Retinal pigment epithelial cell (primary cell): Measurements from ENCODE around the gene MYLK3.

Source experiments
- DNase-seq: peaks from one replicate; pipeline ENCODE4 v3.0.0-alpha.2; 2010; ENCODE audit warnings: low read depth
- H3K4me3 ChIP-seq: 2 replicates; pipeline ENCODE4 v1.5.1; 2011; ENCODE audit warnings: mild to moderate bottlenecking, low read length, control low read depth, moderate library complexity
- CTCF ChIP-seq: conservative IDR thresholded peaks from 2 replicates; pipeline ENCODE4 v1.5.1; 2011; ENCODE audit warnings: low read depth, low read length, control low read depth, inconsistent platforms

MYLK3 gene

GRCh38 chr16:46775214-46775613, 27.1 kb upstream of the MYLK3 start:
- TF ChIP-seq CTCF, result no peak
- no peak for DNase-seq
- no peak overlapping the region for H3K4me3 ChIP-seq

DNA sequence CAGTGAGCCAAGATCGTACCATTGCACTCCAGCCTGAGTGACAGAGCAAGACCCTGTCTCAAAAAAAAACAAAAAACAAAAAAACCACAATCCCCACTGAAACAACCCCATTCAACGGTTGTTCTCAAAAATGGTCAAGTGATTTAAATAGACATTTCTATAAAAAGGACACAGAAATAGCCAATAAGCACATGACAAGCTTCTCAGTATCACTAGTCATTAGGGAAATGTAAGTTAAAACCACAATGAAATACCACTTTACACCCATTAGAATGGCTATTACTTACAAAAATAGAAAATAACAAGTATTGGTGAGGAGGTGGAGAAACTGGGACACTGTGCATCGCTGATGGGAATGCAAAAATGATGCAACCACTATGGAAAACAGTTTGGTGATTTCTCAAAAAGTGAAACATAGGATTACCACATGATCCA, 26.6 kb upstream of the MYLK3 start:
- TF ChIP-seq CTCF, result no peak
- H3K4me3 ChIP-seq, result no peak overlapping the region
- no peak for DNase-seq

DNA sequence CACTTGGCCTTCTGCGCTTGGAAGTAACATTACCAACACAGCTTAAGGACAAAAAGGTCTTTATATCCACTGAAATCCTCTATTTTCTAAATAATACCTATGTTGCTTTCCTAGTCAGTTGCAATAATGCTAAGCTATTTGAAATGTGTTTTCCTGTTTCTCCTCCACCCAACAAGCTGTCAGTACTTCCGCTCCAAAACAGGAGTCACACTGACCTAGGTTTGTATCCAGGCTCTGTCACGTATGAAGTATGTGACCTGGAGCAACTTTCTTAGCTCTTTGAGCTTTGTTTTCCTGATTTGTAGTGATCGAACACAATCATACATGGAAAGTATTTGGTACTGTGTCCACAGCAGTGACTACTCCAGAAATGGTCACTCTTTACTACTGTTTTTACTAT, 24.3 kb upstream of the MYLK3 start:
- no peak for DNase-seq
- no peak for TF ChIP-seq CTCF
- H3K4me3 ChIP-seq, result no peak overlapping the region

GRCh38 chr16:46768809-46769208, 20.7 kb upstream of the MYLK3 start:
- DNase-seq, result no peak
- H3K4me3 ChIP-seq, result no peak overlapping the region
- TF ChIP-seq CTCF, result no peak

GRCh38 chr16:46765050-46765449, 16.9 kb upstream of the MYLK3 start:
- no peak overlapping the region for H3K4me3 ChIP-seq
- no peak for DNase-seq

GRCh38 chr16:46763147-46763546, 15.0 kb upstream of the MYLK3 start:
- DNase-seq, result no peak
- TF ChIP-seq CTCF, result no peak
- H3K4me3 ChIP-seq, result no peak overlapping the region

More at GRCh38 chr16:46765050-46765449, 16.9 kb upstream of the MYLK3 start:
- no peak for TF ChIP-seq CTCF

GRCh38 chr16:46762583-46762982, 14.4 kb upstream of the MYLK3 start:
- no peak for DNase-seq
- no peak overlapping the region for H3K4me3 ChIP-seq
- no peak for TF ChIP-seq CTCF
